ENCODE results near the gene GNG7.
"Not testable (repeated sequence)": the region's sequence is repeated elsewhere in the genome, so short reads cannot be mapped to it uniquely, and the experiment has no call there.

Gene GNG7

GRCh38 chr19:2726904-2727639 is 24.6 kb upstream of the GNG7 start:
- DNase-seq (ENCODE audit: low read depth in 2 of 2) = no peak

- no peak for DNase-seq (ENCODE audit: low read depth in 2 of 2)
Measured at GRCh38 chr19:2726160-2726855, 23.8 kb upstream of the GNG7 start.

- DNase-seq (ENCODE audit: low read depth in 2 of 2) = no peak
Measured at GRCh38 chr19:2724148-2724557, 21.7 kb upstream of the GNG7 start.

- DNase-seq (ENCODE audit: low read depth in 2 of 2) = no peak
Measured at GRCh38 chr19:2723747-2724146, 21.3 kb upstream of the GNG7 start.

GRCh38 chr19:2723345-2723715 is 20.8 kb upstream of the GNG7 start:
- no peak for DNase-seq (ENCODE audit: low read depth in 2 of 2)

- no peak for DNase-seq (ENCODE audit: low read depth in 2 of 2)
Measured at GRCh38 chr19:2722541-2723344, 20.2 kb upstream of the GNG7 start.

GRCh38 chr19:2721570-2722540 is 19.4 kb upstream of the GNG7 start:
- DNase-seq (ENCODE audit: low read depth in 2 of 2) = no peak

- no peak for DNase-seq (ENCODE audit: low read depth in 2 of 2)
Measured at GRCh38 chr19:2720777-2721569, 18.5 kb upstream of the GNG7 start, which contains the start of gene DIRAS1. Gene DIRAS1, minus strand, starts transcription at chr19:2721372. Its CDS starts 3,566 bp downstream, at chr19:2717806.

- DNase-seq (ENCODE audit: low read depth in 2 of 2) = no peak
Measured at GRCh38 chr19:2719920-2720776, 17.7 kb upstream of the GNG7 start.

- no peak for DNase-seq (ENCODE audit: low read depth in 2 of 2)
Measured at GRCh38 chr19:2719232-2719735, 16.8 kb upstream of the GNG7 start.

GRCh38 chr19:2717638-2718541 is 15.4 kb upstream of the GNG7 start:
- no peak for DNase-seq (ENCODE audit: low read depth in 2 of 2)

- no peak for DNase-seq (ENCODE audit: low read depth in 2 of 2)
Measured at GRCh38 chr19:2716722-2717637, 14.5 kb upstream of the GNG7 start.

GRCh38 chr19:2716275-2716650 is 13.8 kb upstream of the GNG7 start:
- no peak for DNase-seq (ENCODE audit: low read depth in 2 of 2)

GRCh38 chr19:2715470-2716274 is 13.2 kb upstream of the GNG7 start:
- no peak for DNase-seq (ENCODE audit: low read depth in 2 of 2)

GRCh38 chr19:2714531-2715269 is 12.2 kb upstream of the GNG7 start:
- no peak for DNase-seq (ENCODE audit: low read depth in 2 of 2)

GRCh38 chr19:2714102-2714501 is 11.6 kb upstream of the GNG7 start:
- DNase-seq (ENCODE audit: low read depth in 2 of 2) = not testable (repeated sequence)

Measured in activated CD4-positive, alpha-beta T cell treated with anti-CD3 and anti-CD28 coated beads for 24 hours (primary cell).